ENCODE data around the gene ALK.

The ALK gene

GRCh38 chr2:29372185-29372584, 549.2 kb downstream of the ALK start:
- TF ChIP-seq CTCF (IDR thresholded peaks at IDR 0.05; ENCODE audit: control insufficient read depth, insufficient read depth, low read depth, low read length, missing control alignments): no peak
- DNase-seq (ENCODE audit: low read depth): no peak
- H3K4me3 ChIP-seq (ENCODE audit: control insufficient read depth, low read depth, low read length): no peak overlapping the region

- no peak overlapping the region for H3K4me3 ChIP-seq (ENCODE audit: control insufficient read depth, low read depth, low read length)
- DNase-seq (ENCODE audit: low read depth): no peak
- no peak for TF ChIP-seq CTCF (IDR thresholded peaks at IDR 0.05; ENCODE audit: control insufficient read depth, insufficient read depth, low read depth, low read length, missing control alignments)
Observed at GRCh38 chr2:29370581-29371125, 550.7 kb downstream of the ALK start.

GRCh38 chr2:29370173-29370572, 551.2 kb downstream of the ALK start:
- no peak for DNase-seq (ENCODE audit: low read depth)
- no peak overlapping the region for H3K4me3 ChIP-seq (ENCODE audit: control insufficient read depth, low read depth, low read length)
- no peak for TF ChIP-seq CTCF (IDR thresholded peaks at IDR 0.05; ENCODE audit: control insufficient read depth, insufficient read depth, low read depth, low read length, missing control alignments)

- no peak for TF ChIP-seq CTCF (IDR thresholded peaks at IDR 0.05; ENCODE audit: control insufficient read depth, insufficient read depth, low read depth, low read length, missing control alignments)
- no peak overlapping the region for H3K4me3 ChIP-seq (ENCODE audit: control insufficient read depth, low read depth, low read length)
- no peak for DNase-seq (ENCODE audit: low read depth)
Observed at GRCh38 chr2:29368659-29369040, 552.7 kb downstream of the ALK start.

GRCh38 chr2:29367986-29368658, 553.3 kb downstream of the ALK start:
- TF ChIP-seq CTCF (IDR thresholded peaks at IDR 0.05; ENCODE audit: control insufficient read depth, insufficient read depth, low read depth, low read length, missing control alignments): no peak

GRCh38 chr2:29363111-29363510, 558.3 kb downstream of the ALK start:
- no peak for TF ChIP-seq CTCF (IDR thresholded peaks at IDR 0.05; ENCODE audit: control insufficient read depth, insufficient read depth, low read depth, low read length, missing control alignments)
- DNase-seq (ENCODE audit: low read depth): no peak
- no peak overlapping the region for H3K4me3 ChIP-seq (ENCODE audit: control insufficient read depth, low read depth, low read length)

More at GRCh38 chr2:29367986-29368658, 553.3 kb downstream of the ALK start:
- no peak overlapping the region for H3K4me3 ChIP-seq (ENCODE audit: control insufficient read depth, low read depth, low read length)
- no peak for DNase-seq (ENCODE audit: low read depth)

Measured in AG09309 (cell line).